ENCODE data around the gene TLNRD1.

Gene TLNRD1

GRCh38 chr15:81040757-81041156 is 40.0 kb downstream of the TLNRD1 start:
- TF ChIP-seq, protein P1, sequence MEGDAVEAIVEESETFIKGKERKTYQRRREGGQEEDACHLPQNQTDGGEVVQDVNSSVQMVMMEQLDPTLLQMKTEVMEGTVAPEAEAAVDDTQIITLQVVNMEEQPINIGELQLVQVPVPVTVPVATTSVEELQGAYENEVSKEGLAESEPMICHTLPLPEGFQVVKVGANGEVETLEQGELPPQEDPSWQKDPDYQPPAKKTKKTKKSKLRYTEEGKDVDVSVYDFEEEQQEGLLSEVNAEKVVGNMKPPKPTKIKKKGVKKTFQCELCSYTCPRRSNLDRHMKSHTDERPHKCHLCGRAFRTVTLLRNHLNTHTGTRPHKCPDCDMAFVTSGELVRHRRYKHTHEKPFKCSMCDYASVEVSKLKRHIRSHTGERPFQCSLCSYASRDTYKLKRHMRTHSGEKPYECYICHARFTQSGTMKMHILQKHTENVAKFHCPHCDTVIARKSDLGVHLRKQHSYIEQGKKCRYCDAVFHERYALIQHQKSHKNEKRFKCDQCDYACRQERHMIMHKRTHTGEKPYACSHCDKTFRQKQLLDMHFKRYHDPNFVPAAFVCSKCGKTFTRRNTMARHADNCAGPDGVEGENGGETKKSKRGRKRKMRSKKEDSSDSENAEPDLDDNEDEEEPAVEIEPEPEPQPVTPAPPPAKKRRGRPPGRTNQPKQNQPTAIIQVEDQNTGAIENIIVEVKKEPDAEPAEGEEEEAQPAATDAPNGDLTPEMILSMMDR (conservative IDR thresholded peaks at IDR 0.05), result no peak
- no peak overlapping the region for H3K27ac ChIP-seq

DNA sequence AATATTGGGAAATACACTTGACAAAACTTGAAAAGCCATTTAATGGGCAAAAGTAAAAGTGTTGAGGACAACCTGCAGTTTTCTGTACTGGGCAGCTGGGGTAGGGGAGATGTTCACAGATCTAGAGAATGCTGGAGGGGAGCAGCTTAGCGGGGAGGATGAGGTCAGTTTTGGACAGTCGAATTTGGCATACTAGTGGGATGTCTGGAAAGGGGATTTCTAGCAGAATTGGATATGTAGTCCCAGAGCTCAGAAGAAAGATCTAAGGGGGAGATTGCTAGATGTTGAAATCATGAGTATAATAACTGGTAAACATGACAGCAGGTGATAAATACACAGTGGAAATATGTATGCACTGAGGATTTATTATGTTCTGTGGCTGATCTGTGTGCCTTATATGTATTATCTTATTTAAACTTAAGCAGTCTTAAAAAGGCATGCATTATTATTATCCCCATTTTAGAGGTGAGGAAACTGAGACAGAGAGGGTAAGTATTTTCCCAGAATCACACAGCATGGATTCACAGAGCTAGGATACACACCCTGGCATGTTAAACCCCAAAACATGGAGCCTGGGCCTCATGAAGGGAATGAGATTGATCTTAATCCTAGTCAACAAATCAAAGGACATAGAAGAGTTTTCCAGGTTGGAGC is 42.7 kb downstream of the TLNRD1 start:
- H3K27ac ChIP-seq, result no peak overlapping the region
- TF ChIP-seq, protein P1 (conservative IDR thresholded peaks at IDR 0.05), result no peak

GRCh38 chr15:81043935-81044575 is 43.3 kb downstream of the TLNRD1 start:
- no peak overlapping the region for H3K27ac ChIP-seq
- TF ChIP-seq, protein P1 (conservative IDR thresholded peaks at IDR 0.05), result no peak

- no peak overlapping the region for H3K27ac ChIP-seq
- TF ChIP-seq, protein P1 (conservative IDR thresholded peaks at IDR 0.05), result no peak
Observed at GRCh38 chr15:81046290-81046689, 45.6 kb downstream of the TLNRD1 start.

DNA sequence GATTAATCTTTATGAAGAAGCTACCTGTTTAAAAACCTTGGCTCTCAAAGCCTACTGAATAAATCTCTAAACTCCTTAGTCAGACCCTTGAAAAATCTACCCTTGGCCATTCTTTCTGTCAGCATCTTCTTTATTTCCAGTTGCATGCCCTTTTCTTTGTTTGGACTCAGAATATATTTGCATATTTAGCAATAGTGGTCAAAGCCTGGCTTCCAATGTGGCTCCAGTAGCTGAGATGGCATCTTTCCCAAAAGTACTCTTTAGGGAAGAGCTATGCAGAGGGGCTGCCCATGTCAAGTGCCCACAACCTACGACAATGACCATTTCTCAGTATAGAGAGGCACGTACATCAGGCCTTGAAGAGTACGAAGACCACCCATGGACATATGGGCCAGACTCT is 47.2 kb downstream of the TLNRD1 start:
- TF ChIP-seq, protein P1 (conservative IDR thresholded peaks at IDR 0.05), result no peak
- H3K27ac ChIP-seq, result no peak overlapping the region

GRCh38 chr15:81049835-81050234 is 49.1 kb downstream of the TLNRD1 start:
- TF ChIP-seq, protein P1 (conservative IDR thresholded peaks at IDR 0.05), result no peak
- no peak overlapping the region for H3K27ac ChIP-seq

- no peak overlapping the region for H3K27ac ChIP-seq
- TF ChIP-seq, protein P1 (conservative IDR thresholded peaks at IDR 0.05), result no peak
Observed at GRCh38 chr15:81050259-81050658, 49.5 kb downstream of the TLNRD1 start.
